IMR-90 (cell line): ENCODE results near the gene DHCR7. TPM values are rescaled to one million over a fixed set of nuclear protein-coding genes. Genes with fewer than 3 reads are reported as not detected.

Experiments used
- ATAC-seq: fragments of 200-7000 bp; cut with Tn5 transposase; 2 replicates; pipeline ENCODE4 v1.9.1; 2020; ENCODE audit warnings: low read depth, mild to moderate bottlenecking, moderate library complexity
- BruUV-seq: library from RNA; stranded (reverse); fragments of 400-500 nt; replicated peaks from 2 replicates; lab custom pipeline; 2021; lab: Mats Ljungman, UMichigan
- CTCF ChIA-PET: fragments of 300-600 bp; formaldehyde crosslinking; extraction: SDS; loops from one replicate; lab custom pipeline; 2021; ENCODE audit warnings: antibody characterized with exemption; lab: Yijun Ruan, JAX
- POLR2A ChIA-PET: fragments of 300-600 bp; sonication (Branson Sonifier 250); formaldehyde crosslinking; loops from one replicate; lab custom pipeline; 2022; ENCODE audit warnings: antibody characterized with exemption; ENCODE audit not compliant: unreplicated experiment; lab: Charles Lee
- DNase-seq: peaks from one replicate; pipeline ENCODE4 v3.0.0; 2013
- H2AFZ ChIP-seq: replicated peaks from 2 replicates; pipeline ENCODE3; 2013; ENCODE audit warnings: low read length, mild to moderate bottlenecking; ENCODE audit not compliant: poor library complexity
- H2AK5ac ChIP-seq: 2 replicates; pipeline ENCODE4 v1.6.1; 2013; ENCODE audit warnings: low read depth, low read length, inconsistent platforms
- H2AK9ac ChIP-seq: replicated peaks from 2 replicates; pipeline ENCODE3; 2013; ENCODE audit warnings: mild to moderate bottlenecking, low read depth, low read length, moderate library complexity; ENCODE audit not compliant: poor library complexity
- H2BK120ac ChIP-seq: 2 replicates; pipeline ENCODE4 v1.6.1; 2013; ENCODE audit warnings: low read depth, low read length, inconsistent platforms
- H2BK15ac ChIP-seq: 3 replicates; pipeline ENCODE4 v1.6.1; 2013; ENCODE audit warnings: low read depth, low read length, inconsistent platforms
- H2BK20ac ChIP-seq: 2 replicates; pipeline ENCODE4 v1.6.1; 2013; ENCODE audit warnings: low read depth, mild to moderate bottlenecking, inconsistent platforms, low read length, moderate library complexity
- H2BK5ac ChIP-seq: 2 replicates; pipeline ENCODE4 v1.6.1; 2013; ENCODE audit warnings: mild to moderate bottlenecking, low read depth, low read length, inconsistent platforms; ENCODE audit not compliant: poor library complexity, severe bottlenecking
- H3K14ac ChIP-seq: replicated peaks from 2 replicates; pipeline ENCODE4 v1.6.1; 2013; ENCODE audit warnings: low read depth, low read length, inconsistent platforms
- H3K18ac ChIP-seq: 2 replicates; pipeline ENCODE4 v1.6.1; 2013; ENCODE audit warnings: low read depth, low read length, control low read depth
- H3K23ac ChIP-seq: 2 replicates; pipeline ENCODE4 v1.6.1; 2013; ENCODE audit warnings: low read depth, low read length, inconsistent platforms
- H3K27ac ChIP-seq: 2 replicates; pipeline ENCODE4 v1.5.1; 2013; ENCODE audit warnings: mild to moderate bottlenecking, control low read depth, low read length; ENCODE audit not compliant: insufficient read depth
- H3K27me3 ChIP-seq: 2 replicates; pipeline ENCODE4 v1.6.1; 2013; ENCODE audit warnings: low read length; ENCODE audit not compliant: control insufficient read depth, insufficient read depth
- H3K36me3 ChIP-seq: 2 replicates; pipeline ENCODE4 v1.6.1; 2013; ENCODE audit warnings: low read length, mixed read lengths; ENCODE audit not compliant: control insufficient read depth, insufficient read depth
- H3K4ac ChIP-seq: 2 replicates; pipeline ENCODE4 v1.6.1; 2013; ENCODE audit warnings: low read depth, low read length, inconsistent platforms
- H3K4me1 ChIP-seq: 2 replicates; pipeline ENCODE4 v1.6.1; 2013; ENCODE audit warnings: low read length, mixed read lengths; ENCODE audit not compliant: control insufficient read depth, insufficient read depth
- H3K4me2 ChIP-seq: 2 replicates; pipeline ENCODE4 v1.6.1; 2013; ENCODE audit warnings: low read depth, mild to moderate bottlenecking, control low read depth, low read length, moderate library complexity
- H3K4me3 ChIP-seq: 2 replicates; pipeline ENCODE4 v1.5.1; 2013; ENCODE audit warnings: low read depth, mild to moderate bottlenecking, control low read depth, low read length, moderate library complexity; ENCODE audit not compliant: insufficient read depth
- H3K56ac ChIP-seq: 2 replicates; pipeline ENCODE4 v1.6.1; 2013; ENCODE audit warnings: low read length, inconsistent platforms; ENCODE audit not compliant: insufficient read depth; ENCODE audit errors: extremely low read depth
- H3K79me1 ChIP-seq, 2 experiments: 2 replicates each; pipeline ENCODE4 v1.6.1; 2013; ENCODE audit warnings: low read length in 2 of 2, inconsistent platforms in 1 of 2, low read depth in 1 of 2
- H3K9ac ChIP-seq: 2 replicates; pipeline ENCODE4 v1.6.1; 2013; ENCODE audit warnings: low read depth, low read length, control low read depth
- H3K9me1 ChIP-seq: 2 replicates; pipeline ENCODE4 v1.6.1; 2013; ENCODE audit warnings: low read length, inconsistent platforms; ENCODE audit not compliant: insufficient read depth
- H3K9me3 ChIP-seq: 2 replicates; pipeline ENCODE4 v1.6.1; 2013; ENCODE audit warnings: low read length; ENCODE audit not compliant: control insufficient read depth, insufficient read depth
- H4K20me1 ChIP-seq: 2 replicates; pipeline ENCODE4 v1.6.1; 2013; ENCODE audit warnings: low read length, inconsistent platforms; ENCODE audit not compliant: insufficient read depth
- H4K5ac ChIP-seq: 2 replicates; pipeline ENCODE4 v1.6.1; 2013; ENCODE audit warnings: mild to moderate bottlenecking, low read depth, low read length, control low read depth
- H4K8ac ChIP-seq, 2 experiments: 2 replicates each; pipeline ENCODE4 v1.6.1; 2013; ENCODE audit warnings: low read depth in 2 of 2, low read length in 2 of 2, control low read depth in 1 of 2, inconsistent platforms in 1 of 2
- H4K91ac ChIP-seq: 2 replicates; pipeline ENCODE4 v1.6.1; 2013; ENCODE audit warnings: low read depth, low read length, inconsistent platforms; ENCODE audit not compliant: insufficient read depth
- BHLHE40 ChIP-seq: fragments of 150-350 bp; IDR thresholded peaks from 2 replicates; pipeline ENCODE4 v1.6.1; 2016; ENCODE audit warnings: mild to moderate bottlenecking, low read depth, low read length
- CEBPB ChIP-seq: IDR thresholded peaks from 2 replicates; pipeline ENCODE4 v1.6.1; 2012; ENCODE audit warnings: low read depth, low read length, improper control_type of control experiment
- CHD1 ChIP-seq: IDR thresholded peaks from 2 replicates; pipeline ENCODE4 v1.6.1; 2012; ENCODE audit warnings: low read depth, low read length, improper control_type of control experiment
- CTCF ChIP-seq: conservative IDR thresholded peaks from 2 replicates; pipeline ENCODE4 v1.5.1; 2012; ENCODE audit warnings: mild to moderate bottlenecking, low read depth, low read length, improper control_type of control experiment
- FOS ChIP-seq: fragments of 150-350 bp; IDR thresholded peaks from 2 replicates; pipeline ENCODE4 v1.6.1; 2016; ENCODE audit warnings: low read depth, low read length
- MAZ ChIP-seq: IDR thresholded peaks from 2 replicates; pipeline ENCODE4 v1.6.1; 2012; ENCODE audit warnings: low read depth, mild to moderate bottlenecking, low read length, improper control_type of control experiment, moderate library complexity, borderline replicate concordance
- MXI1 ChIP-seq: IDR thresholded peaks from 2 replicates; pipeline ENCODE4 v1.6.1; 2012; ENCODE audit warnings: low read depth, mild to moderate bottlenecking, low read length, moderate library complexity, borderline replicate concordance
- NFE2L2 ChIP-seq: fragments of 150-350 bp; IDR thresholded peaks from 2 replicates; pipeline ENCODE4 v1.6.1; 2016; ENCODE audit warnings: low read depth, mild to moderate bottlenecking, low read length
- POLR2A ChIP-seq: IDR thresholded peaks from 2 replicates; pipeline ENCODE4 v1.6.1; 2012; ENCODE audit warnings: mild to moderate bottlenecking, low read depth, low read length
- RAD21 ChIP-seq: IDR thresholded peaks from 2 replicates; pipeline ENCODE4 v1.6.1; 2012; ENCODE audit warnings: low read length, improper control_type of control experiment
- RCOR1 ChIP-seq: IDR thresholded peaks from 2 replicates; pipeline ENCODE4 v1.6.1; 2012; ENCODE audit warnings: mild to moderate bottlenecking, low read length, improper control_type of control experiment; ENCODE audit not compliant: insufficient replicate concordance
- RFX5 ChIP-seq: IDR thresholded peaks from 2 replicates; pipeline ENCODE4 v1.8.0; 2012; ENCODE audit warnings: low read depth, mild to moderate bottlenecking, low read length, moderate library complexity
- SMC3 ChIP-seq: fragments of 150-350 bp; IDR thresholded peaks from 2 replicates; pipeline ENCODE4 v1.6.1; 2016; ENCODE audit warnings: low read depth, mild to moderate bottlenecking, antibody characterized with exemption, low read length, moderate library complexity
- USF2 ChIP-seq: fragments of 150-350 bp; IDR thresholded peaks from 2 replicates; pipeline ENCODE4 v1.6.1; 2017; ENCODE audit warnings: mild to moderate bottlenecking, antibody characterized with exemption, low read length, low read depth
- WGBS, 2 experiments: methylation state at CpG; one replicate each; pipeline versions ENCODE4 v1.1.5 to v1.1.7; 2013; ENCODE audit warnings: missing lambda C conversion rate in 2 of 2; ENCODE audit not compliant: insufficient read length in 1 of 2; ENCODE audit errors: extremely low coverage in 2 of 2; 5-methylcytosine and 5-hydroxymethylcytosine counted together
- dilution Hi-C: fragments of 300-500 bp; cut with HindIII; formaldehyde crosslinking; loops from one replicate; pipeline ENCODE4 v1.14.3; 2018; ENCODE audit warnings: low sequenced_read_pairs; ENCODE audit not compliant: unreplicated experiment
- in situ Hi-C: fragments of 300-500 bp; cut with MboI; formaldehyde crosslinking; loops from 3 replicates; pipeline ENCODE4 v1.14.3; 2019; ENCODE audit warnings: low sequenced_read_pairs, inconsistent platforms, mixed read lengths
- intact Hi-C: fragments of 100-400 bp; cut with micrococcal nuclease; formaldehyde crosslinking; loops from 2 replicates; pipeline ENCODE4 v1.10.0; 2022
- polyA plus RNA-seq, 3 experiments: library from polyadenylated mRNA; depleted of rRNA; stranded (reverse); fragments of >200 nt; gene quantifications; 2 replicates each; pipeline ENCODE4 v1.2.3, GENCODE V29; 2012; ENCODE audit warnings: low replicate concordance in 1 of 3
- total RNA-seq: library from RNA; depleted of rRNA; stranded (reverse); fragments of >200 nt; gene quantifications from 2 replicates; pipeline ENCODE4 v1.2.3, GENCODE V29; 2012

Gene DHCR7
- total and polyA plus RNA-seq, 2 of the 4 experiments (the other 2 are of a cell fraction): 22.0 to 43.3 TPM

- ChIA-PET CTCF (no interaction called here), POLR2A (no interaction called here)
- Histone ChIP-seq H2BK5ac (no peak overlapping the region), H3K4ac (no peak overlapping the region), H3K4me3 (no peak overlapping the region), H3K36me3 (peaks cover 59% of the 10 kb centered on the region), H3K14ac (no peak overlapping the region), H4K91ac (no peak overlapping the region), H2BK15ac (no peak overlapping the region), H2AK9ac (no peak overlapping the region), H4K20me1 (no peaks in the 10 kb centered on the region), H3K56ac (no peak overlapping the region), H2AFZ (no peak overlapping the region), H2AK5ac (no peak overlapping the region), H3K79me1 (no peaks in the 10 kb centered on the region), H3K27ac (no peak overlapping the region), H3K27me3 (no peaks in the 10 kb centered on the region), H3K9me1 (peaks cover 4% of the 10 kb centered on the region; the same call in 1 of the 2 replicates), H2BK20ac (no peak overlapping the region), H4K5ac (no peak overlapping the region), H4K8ac (no peak overlapping the region), H3K4me1 (no peaks in the 10 kb centered on the region), H2BK120ac (no peak overlapping the region), H3K9ac (no peak overlapping the region), H3K9me3 (no peaks in the 10 kb centered on the region), H3K23ac (no peak overlapping the region), H3K18ac (no peak overlapping the region), H3K4me2 (no peak overlapping the region)
- DNase-seq (no peak), ATAC-seq (no peak)
- TF ChIP-seq USF2 (no peak), RFX5 (no peak), CTCF (no peak), RCOR1 (no peak), FOS (no peak), BHLHE40 (no peak), SMC3 (no peak), POLR2A (no peak), RAD21 (no peak), NFE2L2 (no peak), MAZ (no peak), CHD1 (no peak), CEBPB (no peak), MXI1 (no peak)
- in situ Hi-C loops: no loop called here
- WGBS, 2 experiments: 57% methylated on average over 3 of the region's 10 CpGs; no CpG with 5 or more reads in 1 of the 2 experiments
- no TSS peak for BruUV-seq
- intact Hi-C loops: no loop called here
- dilution Hi-C loops: no loop called here
Measured at GRCh38 chr11:71472357-71472885, 24.2 kb upstream of the DHCR7 start.
